ENCODE measurements around the gene MGMT. TPM values are rescaled to one million over a fixed set of nuclear protein-coding genes. Genes with fewer than 3 reads are reported as not detected.

MGMT gene
- polyA plus RNA-seq, 1 donor from 2014 or later, result 0.94 TPM

DNA sequence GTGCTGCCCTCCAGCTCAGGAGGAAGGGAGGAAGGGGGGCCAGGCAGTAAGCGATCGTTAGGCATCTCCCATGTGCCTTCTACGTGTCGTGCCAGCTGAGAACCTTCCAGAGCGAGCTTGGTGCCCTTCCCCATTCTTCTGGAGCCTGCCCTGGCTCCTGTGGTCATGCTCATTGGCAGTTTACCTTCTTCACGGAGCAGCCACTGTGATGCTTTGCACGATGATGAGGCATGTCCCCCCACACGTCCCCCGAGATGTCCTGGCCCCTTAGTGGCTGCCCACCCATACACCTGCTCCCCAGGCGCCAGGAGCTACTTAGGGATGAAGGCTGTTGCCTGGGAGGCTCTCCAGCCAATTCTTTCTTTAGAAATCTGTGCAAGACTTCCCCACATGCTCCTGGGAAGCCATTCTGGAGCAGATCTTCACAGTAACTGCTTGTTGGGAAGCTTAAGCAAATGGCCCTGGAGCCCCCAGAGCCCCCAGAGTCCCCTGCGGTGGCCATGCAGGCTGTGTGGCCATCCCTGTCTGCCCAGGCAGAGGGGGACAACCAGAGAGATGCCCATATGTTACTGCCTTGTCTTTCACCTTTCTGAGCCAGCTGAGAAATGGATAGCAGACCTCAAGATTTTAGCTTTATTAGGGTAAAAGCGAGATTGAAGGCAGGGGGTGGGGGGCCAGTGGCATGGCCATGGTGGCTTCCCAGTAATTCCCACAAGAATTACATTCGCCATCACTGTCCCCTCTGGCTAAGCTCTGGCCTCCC is 298.0 kb downstream of the MGMT start:
- no peak overlapping the region for H3K4me3 ChIP-seq (ENCODE audit: low read length)
- H3K36me3 ChIP-seq (ENCODE audit: insufficient read depth, low read length), result no peaks in the 10 kb centered on the region
- H2AFZ ChIP-seq (ENCODE audit: low read depth, low read length), result no peak overlapping the region
- no peaks in the 10 kb centered on the region for H3K9me2 ChIP-seq (ENCODE audit: insufficient read depth, low read length)
- no peak overlapping the region for H3K9ac ChIP-seq (ENCODE audit: low read length)
- no peaks in the 10 kb centered on the region for H3K27me3 ChIP-seq (ENCODE audit: insufficient read depth, low read depth, low read length)
- no peak for TF ChIP-seq TAF1 (IDR thresholded peaks at IDR 0.05; ENCODE audit: low read depth)
- no peak for TF ChIP-seq RAD21 (conservative IDR thresholded peaks at IDR 0.05)
- no peak overlapping the region for H3K4me2 ChIP-seq (ENCODE audit: low read length)
- H3K9me3 ChIP-seq (ENCODE audit: low read length), result no peaks in the 10 kb centered on the region
- H4K20me1 ChIP-seq (ENCODE audit: insufficient read depth), result no peaks in the 10 kb centered on the region
- no peaks in the 10 kb centered on the region for H3K79me2 ChIP-seq (replicated peaks; ENCODE audit: insufficient read depth, low read length)
- no peak overlapping the region for H3K27ac ChIP-seq (ENCODE audit: low read length)
- no peaks in the 10 kb centered on the region for H3F3A ChIP-seq (ENCODE audit: insufficient read depth, low read length, poor library complexity, severe bottlenecking)

DNA sequence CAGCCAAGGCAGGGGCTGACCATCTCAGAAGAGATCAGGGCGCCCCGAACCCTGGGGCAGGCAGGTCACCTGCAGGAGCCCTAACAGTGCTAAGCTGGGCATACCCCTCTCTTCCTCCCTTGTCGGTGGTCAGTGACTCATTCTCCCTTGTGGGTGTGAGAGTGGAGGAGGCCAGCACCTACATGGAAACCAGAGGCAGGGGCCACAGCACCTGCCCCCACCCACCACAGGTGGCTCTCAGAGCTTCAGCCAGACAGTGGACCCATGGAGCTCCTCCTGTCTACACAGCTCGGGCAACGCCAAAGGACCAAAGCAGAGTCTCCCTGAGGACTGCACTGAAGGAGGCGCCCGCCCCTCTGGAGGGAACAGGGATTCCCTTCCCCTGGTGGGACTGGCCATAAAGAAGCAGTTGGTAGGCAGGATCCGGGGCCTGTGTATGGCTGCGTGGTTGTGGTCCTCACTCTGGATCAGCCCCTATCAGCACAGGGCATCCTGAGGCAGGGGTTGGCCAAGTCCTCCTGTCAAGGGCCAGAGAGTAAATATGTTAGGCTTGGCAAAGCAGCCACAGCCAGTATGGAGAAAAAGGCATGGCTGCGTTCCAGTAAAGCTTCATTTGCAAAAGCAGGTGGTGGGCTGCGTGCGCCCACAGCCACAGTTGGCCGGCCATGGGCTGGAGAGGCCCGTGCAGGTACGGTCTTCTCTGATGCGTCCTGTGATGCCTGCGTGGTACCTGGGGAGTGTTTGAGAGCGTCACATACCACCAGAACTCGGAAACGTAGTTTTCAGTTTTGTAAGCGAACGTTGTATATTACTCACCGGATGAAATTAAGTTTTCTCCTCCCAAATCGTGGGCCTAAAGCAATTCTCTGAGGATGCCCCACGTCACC is 298.9 kb downstream of the MGMT start:
- Histone ChIP-seq H3K27me3 (ENCODE audit: insufficient read depth, low read depth, low read length) (no peaks in the 10 kb centered on the region), H3K4me3 (ENCODE audit: low read length) (no peak overlapping the region), H3K27ac (ENCODE audit: low read length) (no peak overlapping the region), H4K20me1 (ENCODE audit: insufficient read depth) (no peaks in the 10 kb centered on the region), H3K9ac (ENCODE audit: low read length) (no peak overlapping the region), H3K9me3 (ENCODE audit: low read length) (no peaks in the 10 kb centered on the region), H3K4me2 (ENCODE audit: low read length) (no peak overlapping the region), H3K9me2 (ENCODE audit: insufficient read depth, low read length) (no peaks in the 10 kb centered on the region), H2AFZ (ENCODE audit: low read depth, low read length) (no peak overlapping the region), H3K79me2 (replicated peaks; ENCODE audit: insufficient read depth, low read length) (no peaks in the 10 kb centered on the region), H3F3A (ENCODE audit: insufficient read depth, low read length, poor library complexity, severe bottlenecking) (no peaks in the 10 kb centered on the region), H3K36me3 (ENCODE audit: insufficient read depth, low read length) (no peaks in the 10 kb centered on the region)
- TF ChIP-seq, protein P1, sequence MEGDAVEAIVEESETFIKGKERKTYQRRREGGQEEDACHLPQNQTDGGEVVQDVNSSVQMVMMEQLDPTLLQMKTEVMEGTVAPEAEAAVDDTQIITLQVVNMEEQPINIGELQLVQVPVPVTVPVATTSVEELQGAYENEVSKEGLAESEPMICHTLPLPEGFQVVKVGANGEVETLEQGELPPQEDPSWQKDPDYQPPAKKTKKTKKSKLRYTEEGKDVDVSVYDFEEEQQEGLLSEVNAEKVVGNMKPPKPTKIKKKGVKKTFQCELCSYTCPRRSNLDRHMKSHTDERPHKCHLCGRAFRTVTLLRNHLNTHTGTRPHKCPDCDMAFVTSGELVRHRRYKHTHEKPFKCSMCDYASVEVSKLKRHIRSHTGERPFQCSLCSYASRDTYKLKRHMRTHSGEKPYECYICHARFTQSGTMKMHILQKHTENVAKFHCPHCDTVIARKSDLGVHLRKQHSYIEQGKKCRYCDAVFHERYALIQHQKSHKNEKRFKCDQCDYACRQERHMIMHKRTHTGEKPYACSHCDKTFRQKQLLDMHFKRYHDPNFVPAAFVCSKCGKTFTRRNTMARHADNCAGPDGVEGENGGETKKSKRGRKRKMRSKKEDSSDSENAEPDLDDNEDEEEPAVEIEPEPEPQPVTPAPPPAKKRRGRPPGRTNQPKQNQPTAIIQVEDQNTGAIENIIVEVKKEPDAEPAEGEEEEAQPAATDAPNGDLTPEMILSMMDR (IDR thresholded peaks at IDR 0.05; ENCODE audit: poor library complexity, severe bottlenecking), result no peak
- TF ChIP-seq, protein P2, sequence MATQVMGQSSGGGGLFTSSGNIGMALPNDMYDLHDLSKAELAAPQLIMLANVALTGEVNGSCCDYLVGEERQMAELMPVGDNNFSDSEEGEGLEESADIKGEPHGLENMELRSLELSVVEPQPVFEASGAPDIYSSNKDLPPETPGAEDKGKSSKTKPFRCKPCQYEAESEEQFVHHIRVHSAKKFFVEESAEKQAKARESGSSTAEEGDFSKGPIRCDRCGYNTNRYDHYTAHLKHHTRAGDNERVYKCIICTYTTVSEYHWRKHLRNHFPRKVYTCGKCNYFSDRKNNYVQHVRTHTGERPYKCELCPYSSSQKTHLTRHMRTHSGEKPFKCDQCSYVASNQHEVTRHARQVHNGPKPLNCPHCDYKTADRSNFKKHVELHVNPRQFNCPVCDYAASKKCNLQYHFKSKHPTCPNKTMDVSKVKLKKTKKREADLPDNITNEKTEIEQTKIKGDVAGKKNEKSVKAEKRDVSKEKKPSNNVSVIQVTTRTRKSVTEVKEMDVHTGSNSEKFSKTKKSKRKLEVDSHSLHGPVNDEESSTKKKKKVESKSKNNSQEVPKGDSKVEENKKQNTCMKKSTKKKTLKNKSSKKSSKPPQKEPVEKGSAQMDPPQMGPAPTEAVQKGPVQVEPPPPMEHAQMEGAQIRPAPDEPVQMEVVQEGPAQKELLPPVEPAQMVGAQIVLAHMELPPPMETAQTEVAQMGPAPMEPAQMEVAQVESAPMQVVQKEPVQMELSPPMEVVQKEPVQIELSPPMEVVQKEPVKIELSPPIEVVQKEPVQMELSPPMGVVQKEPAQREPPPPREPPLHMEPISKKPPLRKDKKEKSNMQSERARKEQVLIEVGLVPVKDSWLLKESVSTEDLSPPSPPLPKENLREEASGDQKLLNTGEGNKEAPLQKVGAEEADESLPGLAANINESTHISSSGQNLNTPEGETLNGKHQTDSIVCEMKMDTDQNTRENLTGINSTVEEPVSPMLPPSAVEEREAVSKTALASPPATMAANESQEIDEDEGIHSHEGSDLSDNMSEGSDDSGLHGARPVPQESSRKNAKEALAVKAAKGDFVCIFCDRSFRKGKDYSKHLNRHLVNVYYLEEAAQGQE (IDR thresholded peaks at IDR 0.05; ENCODE audit: borderline replicate concordance), result no peak
- TF ChIP-seq MXI1 (conservative IDR thresholded peaks at IDR 0.05; ENCODE audit: poor library complexity, severe bottlenecking) (no peak), RAD21 (conservative IDR thresholded peaks at IDR 0.05) (no peak), TAF1 (IDR thresholded peaks at IDR 0.05; ENCODE audit: low read depth) (no peak), EP300 (conservative IDR thresholded peaks at IDR 0.05; ENCODE audit: poor library complexity, severe bottlenecking) (no peak), POLR2AphosphoS5 (IDR thresholded peaks at IDR 0.05) (no peak), EZH2 (IDR thresholded peaks at IDR 0.05; ENCODE audit: borderline replicate concordance, insufficient read depth, low read length, poor library complexity, severe bottlenecking) (no peak), SMC3 (conservative IDR thresholded peaks at IDR 0.05; ENCODE audit: poor library complexity) (no peak)

Data from neural cell (in vitro differentiated cells).